Stomach (tissue), 9 donors: ENCODE data around the gene ENTPD2. TPM values are rescaled to one million over a fixed set of nuclear protein-coding genes. Genes with fewer than 3 reads are reported as not detected.

Source experiments
- DNase-seq, 2 donors: peaks; one replicate each; pipeline versions ENCODE4 v3.0.0 to v3.0.0-alpha.2; 2013 to 2019
- H3K27ac ChIP-seq, 5 donors: fragments of 200-600 bp in 4 of 5; sonication (generic) in 4 of 5; one replicate each; pipeline ENCODE4 v1.5.1; 2013 to 2019; ENCODE audit warnings: mild to moderate bottlenecking in 1 of 5, moderate library complexity in 1 of 5
- H3K27me3 ChIP-seq, 3 donors: fragments of 200-600 bp; sonication (generic); one replicate each; pipeline ENCODE4 v1.5.1; 2017 to 2019; ENCODE audit warnings: mixed run types in 1 of 3
- H3K36me3 ChIP-seq, 4 donors: fragments of 200-600 bp; sonication (generic); 1 replicate in 3 of 4; 2 replicates in 1 of 4; pipeline ENCODE4 v1.5.1; 2016 to 2019
- H3K4me1 ChIP-seq, 4 donors: fragments of 200-600 bp; sonication (generic); one replicate each; pipeline ENCODE4 v1.5.1; 2016 to 2019
- H3K4me3 ChIP-seq, 4 donors: fragments of 200-600 bp; sonication (generic) in 3 of 4; one replicate each; pipeline ENCODE4 v1.5.1; 2016 to 2019; ENCODE audit warnings: mild to moderate bottlenecking in 1 of 4
- H3K9me3 ChIP-seq, 4 donors: fragments of 200-600 bp; sonication (generic); one replicate each; pipeline ENCODE4 v1.5.1; 2016 to 2019
- EP300 ChIP-seq: sonication (generic); formaldehyde crosslinking; IDR thresholded peaks from one replicate; pipeline ENCODE4 v1.6.1; 2017; ENCODE audit warnings: antibody characterized with exemption
- POLR2A ChIP-seq, 4 donors: fragments of 450-650 bp; IDR thresholded peaks; one replicate each; pipeline ENCODE4 v1.6.1; 2016; ENCODE audit warnings: antibody characterized with exemption in 4 of 4, control low read depth in 2 of 4, mild to moderate bottlenecking in 1 of 4, moderate library complexity in 1 of 4
- POLR2AphosphoS5 ChIP-seq, 3 donors: sonication (generic); formaldehyde crosslinking; IDR thresholded peaks; one replicate each; pipeline ENCODE4 v1.6.1; 2016; ENCODE audit warnings: antibody characterized with exemption in 3 of 3
- WGBS, 5 donors: extraction: QIAGEN DNeasy Blood & Tissue Kit in 3 of 5; methylation state at CpG; one replicate each; pipeline versions ENCODE4 v1.1.5 to v1.1.7; 2013 to 2018; 5-methylcytosine and 5-hydroxymethylcytosine counted together
- intact Hi-C: fragments of 100-400 bp; cut with DNase I; formaldehyde crosslinking; loops from one replicate; pipeline ENCODE4 v1.15.1; 2023; ENCODE audit warnings: low total_unique reads
- polyA plus RNA-seq, 3 donors: library from polyadenylated mRNA; stranded (reverse); fragments of 200-250 nt; gene quantifications; one replicate each; pipeline ENCODE4 v1.2.3, GENCODE V29; 2013
- total RNA-seq, 5 donors: library from RNA; depleted of rRNA; stranded (reverse); fragments of >200 nt; gene quantifications; one replicate each; pipeline versions ENCODE4 v1.1.0 to v1.2.3, GENCODE V29; 2014 to 2016
- TF ChIP-seq, protein P1 (sequence below), 7 experiments: fragments of 450-650 bp in 4 of 7; fragments of 200-600 bp in 3 of 7; sonication (generic) in 3 of 7; IDR thresholded peaks; one replicate each; pipeline ENCODE4 v1.5.1; 2016 to 2019; ENCODE audit warnings: antibody characterized with exemption in 7 of 7, control low read depth in 2 of 7, mild to moderate bottlenecking in 1 of 7
- donor health status: healthy with polysubstance abuse.
- donor health status: Bipolar disorder and iron deficiency.
- donor health status: healthy.

Gene ENTPD2
- total and polyA plus RNA-seq, 8 donors, result 2.0 to 11.3 (median 3.5) TPM; not detected in 1

DNA sequence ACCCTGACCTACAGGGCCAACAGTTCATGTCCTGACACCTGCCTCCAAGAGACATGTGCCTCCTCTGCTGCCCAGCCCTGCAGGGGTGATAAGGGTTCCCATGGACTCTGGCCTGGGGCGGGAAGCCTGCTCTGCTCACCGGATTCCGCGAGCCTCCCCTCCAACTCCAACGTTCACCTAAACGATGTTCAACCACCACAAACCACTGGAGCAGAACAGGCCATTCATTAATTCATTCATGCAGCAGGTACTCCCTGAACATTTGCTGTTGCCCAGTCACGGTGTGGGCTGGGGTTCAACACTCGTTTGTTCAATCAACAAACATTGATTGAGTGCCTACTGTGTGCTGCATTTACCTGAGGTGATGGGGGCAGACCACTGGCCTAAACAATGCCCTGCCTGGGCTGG, 20.1 kb upstream of the ENTPD2 start:
- DNase-seq, result peak in 1 of 2 donors; percentile 31
- intact Hi-C loops, result no loop called here
- 72 to 81% (median 78%) methylated on average over 8 of the region's 8 CpGs for WGBS, 5 donors

DNA sequence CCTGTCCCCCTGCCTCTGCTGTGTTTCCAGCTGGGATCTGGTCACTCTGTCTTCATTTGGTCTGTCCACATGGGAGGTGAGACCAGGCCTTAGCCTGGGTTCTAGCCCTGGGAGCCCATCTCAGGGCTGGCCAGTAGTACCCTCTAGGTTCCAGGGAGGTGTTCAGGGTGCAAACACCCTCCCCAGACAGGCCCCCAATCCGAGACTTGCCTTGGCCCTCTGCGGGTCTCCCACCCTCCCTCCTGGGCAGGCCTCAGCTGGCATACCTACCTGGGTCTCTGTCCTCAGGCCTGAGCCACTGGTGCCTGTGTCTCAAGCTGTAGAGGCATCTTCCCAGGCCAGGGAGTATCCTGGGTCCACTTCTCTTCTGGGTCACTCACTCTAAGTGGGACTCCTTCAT, 17.4 kb upstream of the ENTPD2 start:
- peaks cover 21 to 51% (median 28%) of the 10 kb centered on the region in 4 donors for H3K4me1 ChIP-seq
- DNase-seq, result no peak
- peaks cover 0 to 28% (median 11%) of the 10 kb centered on the region in 3 donors for H3K27me3 ChIP-seq
- intact Hi-C loops, result no loop called here
- no peaks in the 10 kb centered on the region for H3K36me3 ChIP-seq
- H3K9me3 ChIP-seq, result no peaks in the 10 kb centered on the region
- peak overlapping the region; percentile 79 to 84 (median 82) for H3K27ac ChIP-seq
- peak overlapping the region in 3 of 4 donors; percentile 46 to 53 (median 48) for H3K4me3 ChIP-seq
- TF ChIP-seq POLR2AphosphoS5 (IDR thresholded peaks at IDR 0.05) (no peak), POLR2A (IDR thresholded peaks at IDR 0.05) (no peak), EP300 (no peak)
- TF ChIP-seq, protein P1, sequence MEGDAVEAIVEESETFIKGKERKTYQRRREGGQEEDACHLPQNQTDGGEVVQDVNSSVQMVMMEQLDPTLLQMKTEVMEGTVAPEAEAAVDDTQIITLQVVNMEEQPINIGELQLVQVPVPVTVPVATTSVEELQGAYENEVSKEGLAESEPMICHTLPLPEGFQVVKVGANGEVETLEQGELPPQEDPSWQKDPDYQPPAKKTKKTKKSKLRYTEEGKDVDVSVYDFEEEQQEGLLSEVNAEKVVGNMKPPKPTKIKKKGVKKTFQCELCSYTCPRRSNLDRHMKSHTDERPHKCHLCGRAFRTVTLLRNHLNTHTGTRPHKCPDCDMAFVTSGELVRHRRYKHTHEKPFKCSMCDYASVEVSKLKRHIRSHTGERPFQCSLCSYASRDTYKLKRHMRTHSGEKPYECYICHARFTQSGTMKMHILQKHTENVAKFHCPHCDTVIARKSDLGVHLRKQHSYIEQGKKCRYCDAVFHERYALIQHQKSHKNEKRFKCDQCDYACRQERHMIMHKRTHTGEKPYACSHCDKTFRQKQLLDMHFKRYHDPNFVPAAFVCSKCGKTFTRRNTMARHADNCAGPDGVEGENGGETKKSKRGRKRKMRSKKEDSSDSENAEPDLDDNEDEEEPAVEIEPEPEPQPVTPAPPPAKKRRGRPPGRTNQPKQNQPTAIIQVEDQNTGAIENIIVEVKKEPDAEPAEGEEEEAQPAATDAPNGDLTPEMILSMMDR (IDR thresholded peaks at IDR 0.05), result no peak
- 64 to 89% (median 75%) methylated on average over 1 to 2 of the region's 2 CpGs for WGBS, 5 donors

More for the DNA sequence above, 20.1 kb upstream of the ENTPD2 start:
- H3K27ac ChIP-seq, result no peak overlapping the region
- no peaks in the 10 kb centered on the region for H3K9me3 ChIP-seq
- peaks cover 35 to 53% (median 42%) of the 10 kb centered on the region in 4 donors for H3K4me1 ChIP-seq
- no peak overlapping the region for H3K4me3 ChIP-seq
- H3K27me3 ChIP-seq, result peaks cover 0 to 40% (median 8%) of the 10 kb centered on the region in 3 donors
- no peak for TF ChIP-seq POLR2AphosphoS5 (IDR thresholded peaks at IDR 0.05)
- TF ChIP-seq, protein P1 (IDR thresholded peaks at IDR 0.05), result no peak
- TF ChIP-seq POLR2A (IDR thresholded peaks at IDR 0.05), result no peak
- TF ChIP-seq EP300, result no peak
- peaks cover 0 to 5% (median 3%) of the 10 kb centered on the region in 4 donors for H3K36me3 ChIP-seq

DNA sequence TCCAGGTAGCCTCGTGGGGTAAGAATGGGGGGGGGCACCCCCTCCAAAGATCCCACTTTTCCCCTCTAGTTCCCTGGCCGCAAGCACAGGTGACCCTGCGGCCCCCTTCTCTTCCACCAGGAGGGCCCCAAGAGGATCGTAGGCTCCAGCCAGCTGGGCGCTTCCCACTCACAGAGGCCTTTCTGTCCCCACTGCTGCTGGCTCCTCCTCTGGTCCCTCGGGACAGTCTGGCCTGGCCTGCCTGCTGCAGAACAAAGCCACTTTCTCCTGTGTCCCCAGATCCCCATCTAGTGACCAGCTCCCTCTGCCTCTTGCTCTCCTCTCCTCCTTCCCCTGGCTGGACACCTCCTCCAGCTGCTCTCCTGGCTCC, 17.0 kb upstream of the ENTPD2 start:
- H3K9me3 ChIP-seq, result no peaks in the 10 kb centered on the region
- peak overlapping the region; percentile 79 to 84 (median 82) for H3K27ac ChIP-seq
- H3K36me3 ChIP-seq, result no peaks in the 10 kb centered on the region
- DNase-seq, result no peak
- H3K27me3 ChIP-seq, result peaks cover 0 to 25% (median 11%) of the 10 kb centered on the region in 3 donors
- 11 to 28% (median 13%) methylated on average over 4 to 6 of the region's 6 CpGs for WGBS, 5 donors
- intact Hi-C loops, result no loop called here
- TF ChIP-seq, protein P1 (IDR thresholded peaks at IDR 0.05), result no peak
- TF ChIP-seq POLR2A (IDR thresholded peaks at IDR 0.05) (no peak), EP300 (no peak), POLR2AphosphoS5 (IDR thresholded peaks at IDR 0.05) (no peak)
- peaks cover 21 to 54% (median 30%) of the 10 kb centered on the region in 4 donors for H3K4me1 ChIP-seq
- peak overlapping the region; percentile 46 to 53 (median 48) for H3K4me3 ChIP-seq

DNA sequence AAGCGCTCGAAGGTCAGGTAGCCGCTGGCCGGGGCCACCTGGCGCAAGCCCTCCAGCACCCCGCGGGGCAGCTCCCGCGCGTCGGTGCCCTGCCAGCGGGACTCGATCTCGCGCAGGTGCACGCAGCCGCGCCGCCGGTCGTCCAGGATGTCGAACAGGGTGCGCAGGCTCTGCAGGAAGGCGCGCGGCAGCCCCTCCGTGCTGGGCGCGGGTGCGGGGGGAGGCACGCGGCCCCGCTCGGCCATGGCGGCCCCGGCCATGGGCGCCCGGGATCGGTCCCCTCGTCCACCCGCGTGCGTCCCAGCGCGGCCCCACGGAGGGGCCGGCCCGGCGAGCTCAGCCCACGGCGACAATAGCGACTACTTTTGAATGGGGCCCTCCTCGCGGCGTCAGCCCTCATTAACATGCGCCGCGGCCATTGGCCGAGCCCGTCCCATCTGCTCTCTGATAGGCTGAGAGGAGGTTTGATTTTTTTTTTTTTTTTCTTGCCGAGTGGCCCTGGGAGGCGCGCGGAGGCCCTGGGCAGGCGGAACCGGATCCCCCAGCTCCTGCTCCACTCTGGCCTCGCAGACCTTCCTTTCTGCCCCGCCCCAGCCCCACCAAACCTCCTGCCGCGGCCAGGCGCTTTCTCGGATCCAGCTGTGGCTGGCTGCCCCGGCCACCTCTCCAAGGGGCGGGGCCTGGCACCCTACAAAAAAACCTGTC, 16.5 kb upstream of the ENTPD2 start, which contains the start of gene SAPCD2:
Gene SAPCD2, minus strand, starts transcription at position 357 of the 705 bp plus-strand sequence. Its CDS starts 97 bp downstream, at position 260.
- peak within 1 kb of the TSS; percentile 46 to 53 (median 48) for H3K4me3 ChIP-seq
- intact Hi-C loops, result no loop called here
- peaks cover 0 to 25% (median 11%) of the 10 kb centered on the region in 3 donors for H3K27me3 ChIP-seq
- peak; percentile 93 to 96 for DNase-seq
- TF ChIP-seq EP300 (no peak), POLR2A (IDR thresholded peaks at IDR 0.05) (no peak), POLR2AphosphoS5 (IDR thresholded peaks at IDR 0.05) (no peak)
- TF ChIP-seq, protein P1 (IDR thresholded peaks at IDR 0.05), result no peak
- H3K9me3 ChIP-seq, result no peaks in the 10 kb centered on the region
- no peaks in the 10 kb centered on the region for H3K36me3 ChIP-seq
- 0 to 1% (median 0%) methylated on average over 36 to 74 of the region's 74 CpGs for WGBS, 5 donors
- H3K4me1 ChIP-seq, result peaks cover 21 to 54% (median 30%) of the 10 kb centered on the region in 4 donors
- peak within 1 kb of the TSS; percentile 79 to 84 (median 82) for H3K27ac ChIP-seq
